ENCODE measurements around the gene ZNF423.
"Not testable (repeated sequence)": the region's sequence is repeated elsewhere in the genome, so short reads cannot be mapped to it uniquely, and the experiment has no call there.

Gene ZNF423

DNA sequence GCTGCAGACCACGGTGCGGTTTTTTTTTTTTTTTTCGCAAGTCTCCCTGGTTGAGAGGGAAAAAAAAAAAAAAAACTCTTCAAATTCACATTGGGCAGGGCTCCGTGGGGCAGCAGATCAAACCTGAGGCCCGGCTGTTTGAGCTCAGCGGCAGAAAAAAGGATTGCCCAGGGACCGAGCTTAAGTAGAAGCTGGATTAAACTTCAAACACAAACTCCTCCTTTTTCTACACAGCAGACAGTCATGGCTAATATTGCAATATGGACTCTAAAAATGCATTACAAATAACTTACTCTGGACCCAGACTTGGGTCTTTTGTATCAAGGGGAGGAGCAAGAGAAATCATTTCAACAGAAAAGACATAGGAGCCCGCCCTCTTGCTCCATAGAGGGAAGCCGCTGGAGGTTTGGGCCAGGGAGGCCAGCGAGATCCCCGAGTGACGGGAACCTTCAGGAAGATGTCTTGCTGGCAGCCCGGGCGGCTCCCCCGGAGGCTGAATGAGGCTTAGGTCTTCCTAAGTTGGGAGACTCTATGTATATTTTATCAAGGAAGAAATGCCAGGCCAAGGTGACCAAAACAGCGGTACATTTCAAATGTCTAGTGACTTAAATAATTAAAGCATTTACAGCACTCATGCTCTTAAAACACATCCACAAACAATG lies 167.7 kb downstream of the ZNF423 start:
- DNase-seq, result no peak

DNA sequence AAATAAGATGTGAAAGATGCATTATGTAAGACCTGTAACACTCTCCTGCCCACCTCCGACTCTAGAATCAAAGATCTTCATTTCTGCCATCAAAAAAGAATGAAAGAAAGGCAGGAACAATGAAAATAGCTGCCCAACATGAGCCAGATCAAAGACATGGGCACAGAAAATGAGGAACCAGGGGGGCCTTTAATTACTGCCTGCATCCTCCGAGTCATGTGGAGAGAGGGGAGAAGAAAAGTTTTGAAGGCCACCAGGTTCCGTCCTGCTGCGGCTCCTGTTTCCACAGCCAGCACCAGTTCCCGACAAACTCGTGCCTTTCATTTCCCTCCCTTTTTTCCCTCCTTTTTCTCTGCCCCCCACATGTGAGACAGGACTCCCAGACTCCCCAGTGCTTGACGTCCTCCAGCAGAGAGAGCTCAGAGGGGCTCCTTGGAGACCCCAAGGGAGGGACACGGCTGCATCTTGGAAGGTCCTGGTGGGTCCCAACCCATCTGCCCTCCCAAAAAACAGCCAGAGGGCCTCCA lies 168.4 kb downstream of the ZNF423 start:
- DNase-seq, result no peak

DNA sequence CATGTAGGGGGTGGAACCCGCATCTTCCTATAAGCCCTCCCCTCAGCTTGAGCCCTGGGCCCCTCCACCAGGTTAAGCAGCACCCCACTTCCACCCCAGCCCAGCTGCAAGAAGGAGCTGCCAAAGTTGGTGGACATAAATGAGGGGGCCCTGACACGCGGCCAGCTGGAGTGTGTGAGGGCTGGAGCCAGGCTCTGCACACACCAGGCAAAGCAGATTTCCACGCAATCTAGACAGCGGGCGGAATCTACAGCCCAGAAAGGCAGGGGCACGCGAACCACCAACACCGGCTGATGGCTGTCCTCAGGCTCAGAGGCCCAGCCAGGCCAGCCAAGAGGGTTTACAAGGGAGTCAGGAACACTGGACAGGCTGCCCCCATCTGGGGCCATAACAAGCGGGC lies 171.2 kb downstream of the ZNF423 start:
- DNase-seq, result no peak

DNA sequence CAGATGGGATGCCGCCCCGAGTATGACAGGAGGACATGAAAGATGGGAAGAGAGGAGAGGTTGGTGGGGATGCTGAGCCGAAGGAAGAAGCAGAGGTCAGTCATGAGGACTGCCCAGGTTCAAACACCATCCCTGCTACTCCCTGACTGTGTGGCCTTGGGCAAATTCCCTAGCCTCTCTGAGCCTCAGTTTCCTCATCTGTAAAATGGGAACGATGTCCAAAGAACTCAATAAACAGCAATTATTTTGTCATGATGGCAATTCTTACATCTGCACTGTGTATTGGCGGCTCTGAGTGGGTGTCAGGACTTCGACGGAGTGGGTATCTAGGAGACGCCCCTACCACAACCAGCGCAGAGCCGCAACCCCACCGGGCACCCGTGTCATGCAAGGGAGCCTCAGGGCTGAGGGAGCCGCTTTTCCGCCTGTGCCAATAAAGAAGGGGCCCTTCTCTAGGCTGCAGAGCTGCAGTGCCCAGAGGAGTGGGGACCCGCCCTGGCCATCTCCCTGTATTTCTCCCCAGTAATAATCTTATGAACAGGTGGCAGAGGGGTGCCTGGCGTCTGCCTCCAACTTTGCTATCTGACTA lies 173.2 kb downstream of the ZNF423 start:
- DNase-seq, result no peak

DNA sequence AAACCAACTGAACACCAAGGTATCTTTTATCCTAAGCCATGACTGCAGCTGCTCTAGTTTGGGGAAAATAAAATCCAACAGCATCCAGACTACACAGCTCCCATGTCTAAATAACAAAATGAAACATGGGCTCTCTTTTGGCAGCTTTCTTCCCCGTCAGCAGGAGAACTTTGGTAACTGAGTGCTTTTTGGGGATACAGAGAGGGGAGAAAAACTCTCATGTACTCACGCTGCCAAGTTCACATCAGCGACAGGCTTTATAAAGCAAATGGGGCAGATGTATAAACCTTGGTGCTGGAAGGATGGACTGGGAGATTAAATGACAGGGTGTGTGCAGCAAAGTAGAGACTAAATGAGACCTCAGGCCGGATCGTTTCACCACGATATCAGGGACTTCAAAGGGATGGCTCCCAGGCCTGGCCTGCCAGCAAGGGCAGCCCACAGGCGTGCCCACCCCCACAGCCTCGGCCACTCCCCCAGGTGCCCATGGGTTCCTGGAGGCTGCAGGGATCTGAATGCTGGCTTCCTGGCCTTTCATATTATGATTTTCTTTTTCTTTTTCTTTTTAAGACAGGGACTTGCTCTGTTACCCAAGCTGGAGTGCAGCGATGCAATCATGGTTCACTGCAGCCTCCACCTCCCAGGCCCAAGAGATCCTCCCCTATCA lies 174.6 kb downstream of the ZNF423 start:
- no peak for DNase-seq

DNA sequence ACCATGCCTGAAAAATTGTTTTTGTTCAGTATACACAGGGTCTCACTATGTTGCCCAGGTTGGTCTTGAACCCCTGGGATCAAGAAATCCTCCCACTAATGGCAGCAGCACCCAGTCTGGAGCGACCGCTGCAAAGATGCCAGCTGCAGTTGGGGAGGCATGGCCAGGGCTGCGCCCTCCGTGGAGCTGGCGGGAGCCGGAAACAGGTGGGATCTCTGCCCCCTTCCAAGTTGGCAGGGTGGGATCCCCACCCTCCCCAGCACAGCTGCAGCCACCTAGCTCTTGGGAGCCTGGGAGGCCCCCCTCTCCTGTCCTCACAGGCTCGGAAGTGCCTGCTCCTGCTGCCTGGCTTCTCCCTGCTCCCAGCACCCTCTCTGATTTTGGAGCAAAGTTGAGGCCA lies 176.8 kb downstream of the ZNF423 start:
- no peak for DNase-seq

DNA sequence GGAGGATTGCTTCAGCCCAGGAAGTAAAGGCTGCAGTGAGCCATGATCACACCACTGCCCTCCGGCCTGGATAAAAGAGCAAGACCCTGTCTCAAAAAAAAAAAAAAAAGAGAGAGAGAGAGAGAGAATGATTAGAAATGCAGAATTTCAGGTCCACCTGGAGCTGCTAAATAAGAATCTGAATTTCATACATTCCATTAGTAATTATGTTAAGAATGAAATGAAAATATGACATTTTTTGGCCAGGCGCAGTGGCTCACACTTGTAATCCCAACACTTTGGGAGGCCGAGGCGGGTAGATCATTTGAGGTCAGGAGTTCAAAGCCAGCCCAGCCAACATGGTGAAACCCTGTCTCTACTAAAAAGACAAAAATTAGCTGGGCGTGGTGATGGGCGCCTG lies 178.3 kb downstream of the ZNF423 start:
- not testable (repeated sequence) for DNase-seq

DNA sequence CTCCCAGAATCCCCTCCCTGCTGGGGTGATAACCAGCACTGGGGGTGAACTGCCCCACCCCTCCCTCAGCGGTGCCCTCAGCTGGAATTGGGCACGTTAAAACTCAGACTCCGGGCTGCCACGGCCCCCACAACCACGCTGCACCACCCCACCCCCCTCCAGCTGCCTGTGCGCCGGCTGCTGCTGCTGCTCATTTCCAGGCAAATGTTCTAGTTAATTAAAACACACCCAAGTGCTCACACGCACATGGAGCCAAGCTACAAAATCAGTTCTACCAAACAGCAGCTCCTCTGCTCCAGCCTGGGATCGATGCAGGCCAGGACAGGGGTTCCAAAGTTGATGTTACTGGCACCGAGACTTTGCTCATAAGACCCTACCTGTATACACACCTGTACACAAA lies 180.5 kb downstream of the ZNF423 start:
- DNase-seq, result no peak

DNA sequence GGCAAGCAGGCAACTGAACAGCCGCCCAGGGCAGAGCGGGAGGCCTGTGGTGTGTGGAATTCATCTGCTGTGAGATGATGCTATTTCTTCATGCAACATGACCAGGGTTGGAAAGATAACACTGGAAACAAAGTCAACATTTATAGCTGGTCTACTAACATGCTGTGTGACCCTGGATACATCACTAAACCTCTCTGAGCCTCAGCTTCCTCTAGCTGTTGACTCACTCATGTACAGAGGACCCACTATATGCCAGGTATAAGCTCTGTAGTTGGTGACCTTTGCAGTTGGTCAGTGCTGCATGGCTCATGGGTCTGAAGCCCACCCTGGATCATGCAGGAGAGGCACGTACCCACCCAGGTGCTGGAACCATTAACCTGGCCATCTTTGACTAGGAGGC lies 180.9 kb downstream of the ZNF423 start:
- no peak for DNase-seq

DNA sequence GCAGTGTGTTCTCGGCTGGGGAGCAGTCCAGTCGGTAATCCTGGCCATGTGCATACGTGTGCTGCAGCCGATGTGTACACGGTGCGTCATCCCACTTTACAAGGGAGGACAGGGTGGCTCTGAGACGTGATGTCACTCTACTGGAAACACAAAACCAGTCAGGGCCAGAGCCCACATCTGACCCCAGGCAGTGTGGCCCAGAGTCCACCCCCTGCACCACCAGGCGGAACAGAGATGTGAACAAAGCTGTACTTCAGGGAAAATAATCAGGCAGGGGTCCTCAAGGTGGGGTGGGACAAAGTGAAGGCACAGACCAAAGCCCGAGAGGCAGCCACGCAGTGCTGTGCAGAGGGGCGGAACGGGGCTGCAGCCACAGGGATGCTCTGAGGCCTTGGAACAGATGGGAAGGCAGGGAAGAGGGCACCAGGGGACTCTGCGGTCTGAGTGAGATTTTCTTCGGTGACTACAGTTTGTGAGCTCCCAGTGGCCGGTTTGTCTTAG lies 181.5 kb downstream of the ZNF423 start:
- no peak for DNase-seq

DNA sequence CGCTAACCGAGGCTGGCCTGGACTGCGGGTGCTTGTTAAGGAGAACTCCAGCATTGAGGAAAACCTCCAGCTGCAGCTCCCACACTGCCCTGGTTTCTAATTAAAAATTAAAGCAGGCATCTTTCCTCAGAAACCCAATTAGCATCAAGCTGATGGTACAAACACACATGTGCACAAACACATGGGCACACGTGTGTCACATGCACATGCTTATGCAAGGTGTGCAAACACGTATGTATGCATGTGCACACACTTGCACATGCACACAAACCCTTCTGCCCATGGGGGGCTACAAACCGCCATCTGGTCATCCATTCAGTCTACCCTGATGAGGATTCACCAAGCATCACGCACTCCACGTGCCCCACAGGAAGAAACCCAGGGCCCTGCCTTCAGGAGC lies 182.5 kb downstream of the ZNF423 start:
- DNase-seq, result no peak

DNA sequence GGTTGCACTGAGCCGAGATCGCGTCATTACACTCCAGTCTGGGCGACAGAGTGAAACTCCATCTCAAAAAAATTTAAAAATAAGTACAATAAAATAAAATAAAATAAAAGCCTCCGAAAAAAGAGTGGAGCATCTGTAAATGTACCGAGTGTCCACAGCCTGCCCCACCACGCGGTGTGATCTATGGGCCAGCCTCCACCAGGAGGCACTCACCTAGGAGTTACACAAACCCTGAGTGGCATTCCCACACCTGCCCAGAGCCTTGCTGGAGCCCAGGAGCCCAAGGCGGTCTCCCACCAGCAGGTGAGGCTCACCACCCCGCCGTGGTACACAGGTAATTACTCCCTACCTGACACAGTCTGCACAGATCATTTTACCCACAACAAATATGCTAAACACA lies 183.2 kb downstream of the ZNF423 start:
- DNase-seq, result no peak

DNA sequence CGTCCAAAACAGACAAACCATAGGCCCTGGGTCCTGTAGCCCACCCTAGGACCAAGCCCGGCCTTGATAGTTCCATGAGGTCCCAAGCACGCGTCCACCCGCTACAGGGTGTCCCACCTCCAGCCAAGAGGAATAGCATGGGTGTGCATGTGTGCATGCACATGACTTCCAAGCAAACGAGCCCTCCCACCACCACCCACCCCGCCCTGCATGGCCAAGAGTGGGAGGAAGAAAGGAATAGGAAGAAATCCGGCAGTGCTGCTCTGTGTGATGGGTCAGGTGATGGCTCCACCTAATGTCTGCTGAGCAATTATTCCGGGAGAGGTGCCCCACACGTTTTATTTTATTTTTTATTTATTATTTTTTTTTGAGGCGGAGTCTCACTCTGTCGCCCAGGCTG lies 184.6 kb downstream of the ZNF423 start:
- DNase-seq, result no peak

DNA sequence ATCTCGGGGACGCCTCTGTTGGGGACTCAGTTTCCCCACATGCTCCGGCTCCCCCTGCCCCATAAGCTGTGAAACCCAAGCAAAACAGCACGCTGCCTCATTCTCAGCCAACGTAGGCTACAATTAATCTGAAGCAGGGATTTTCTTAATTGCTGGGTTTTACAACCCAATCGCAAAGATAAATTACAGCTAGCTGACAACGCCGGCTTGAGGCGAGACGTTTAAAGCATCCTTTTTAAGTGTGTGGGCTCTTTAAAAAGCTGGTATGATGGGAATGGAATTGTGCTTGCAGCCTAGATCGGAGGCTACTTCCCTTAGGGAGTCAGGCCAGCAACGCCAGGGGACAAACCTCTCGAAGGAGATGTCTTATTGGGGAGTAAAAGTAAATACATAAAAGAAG lies 185.3 kb downstream of the ZNF423 start:
- DNase-seq, result no peak

DNA sequence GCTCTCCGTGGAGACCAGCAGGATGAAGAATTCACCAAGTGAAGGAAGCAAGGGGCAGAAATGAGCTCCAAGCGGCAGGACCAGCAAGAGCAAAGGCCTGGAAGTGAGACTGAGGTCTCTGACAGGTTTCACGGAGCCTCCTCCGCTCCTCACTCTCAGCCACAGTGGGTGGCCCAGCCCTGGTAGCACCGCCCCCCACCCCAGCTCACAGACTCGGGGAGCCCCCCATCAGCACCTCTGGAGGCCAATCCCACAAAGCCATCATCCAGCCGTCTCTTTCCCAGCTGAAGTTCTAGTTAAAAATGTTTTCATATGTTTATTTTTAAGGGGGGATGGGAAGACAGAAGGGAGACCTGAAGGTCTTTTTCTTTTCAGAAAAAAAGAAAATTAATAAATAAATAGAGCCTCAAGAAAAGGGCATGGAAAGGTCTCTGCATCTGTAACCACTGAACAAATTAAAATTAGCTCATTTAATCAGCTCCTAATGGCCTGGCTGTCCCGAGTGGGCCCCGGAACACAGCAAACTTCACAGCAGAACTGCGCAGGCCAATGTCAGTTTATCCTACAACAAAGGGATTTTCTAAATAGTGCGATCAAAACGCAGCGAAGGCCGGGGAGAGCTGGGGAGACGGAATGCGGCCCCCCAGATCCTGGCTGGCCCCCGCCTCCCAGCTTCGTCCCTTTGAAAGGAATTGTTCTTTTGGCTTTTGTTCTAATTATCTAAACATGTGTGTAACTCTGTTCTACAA lies 190.3 kb downstream of the ZNF423 start:
- no peak for DNase-seq

DNA sequence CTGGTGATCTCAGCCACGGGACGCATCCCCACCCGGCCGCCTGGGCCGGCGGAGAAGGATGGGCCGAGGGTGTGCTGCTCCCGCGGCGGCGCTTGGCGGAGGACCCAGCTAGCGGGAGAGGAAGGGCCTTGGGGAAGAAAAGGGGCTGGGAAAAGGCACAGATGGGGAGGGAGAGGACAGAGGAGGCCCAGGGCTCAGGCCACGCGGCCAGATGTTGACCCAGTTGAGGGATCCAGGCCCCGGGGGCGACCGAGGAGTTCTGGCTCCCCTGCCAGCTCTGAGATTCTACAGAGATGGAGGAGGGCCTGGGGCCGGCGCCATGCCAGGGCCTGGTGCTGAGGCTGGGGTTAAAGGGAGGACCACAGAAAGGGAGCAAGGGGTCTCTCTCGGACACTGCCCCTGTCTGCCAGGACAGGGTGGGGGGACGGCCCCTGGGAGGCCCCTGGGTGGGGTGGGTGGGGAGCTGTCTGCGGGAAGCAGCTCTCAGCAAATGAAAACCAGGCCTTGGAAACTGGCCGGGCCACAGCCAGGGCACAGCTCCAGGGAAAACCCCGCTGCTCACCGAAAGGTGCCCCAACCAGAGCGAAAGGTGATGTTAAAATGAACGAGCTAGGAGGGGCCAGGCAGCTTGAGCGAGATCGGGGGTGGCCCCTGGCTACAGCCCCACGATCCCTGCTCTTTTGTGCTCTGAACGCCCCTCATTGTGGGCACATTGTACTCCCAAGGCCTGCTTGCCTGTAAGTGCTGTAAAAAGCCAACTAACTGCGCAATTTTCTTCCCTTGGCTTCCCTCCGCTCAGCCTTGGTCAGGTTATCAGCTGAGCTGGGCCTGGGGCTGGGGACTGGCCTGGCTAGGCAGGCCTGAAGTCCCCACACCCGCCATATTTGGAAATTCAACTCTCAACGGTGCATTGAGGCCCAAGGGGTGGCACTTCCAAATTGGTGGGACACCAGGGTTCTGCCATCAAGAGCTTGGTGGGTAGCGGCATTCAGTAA lies 191.4 kb downstream of the ZNF423 start:
- no peak for DNase-seq

DNA sequence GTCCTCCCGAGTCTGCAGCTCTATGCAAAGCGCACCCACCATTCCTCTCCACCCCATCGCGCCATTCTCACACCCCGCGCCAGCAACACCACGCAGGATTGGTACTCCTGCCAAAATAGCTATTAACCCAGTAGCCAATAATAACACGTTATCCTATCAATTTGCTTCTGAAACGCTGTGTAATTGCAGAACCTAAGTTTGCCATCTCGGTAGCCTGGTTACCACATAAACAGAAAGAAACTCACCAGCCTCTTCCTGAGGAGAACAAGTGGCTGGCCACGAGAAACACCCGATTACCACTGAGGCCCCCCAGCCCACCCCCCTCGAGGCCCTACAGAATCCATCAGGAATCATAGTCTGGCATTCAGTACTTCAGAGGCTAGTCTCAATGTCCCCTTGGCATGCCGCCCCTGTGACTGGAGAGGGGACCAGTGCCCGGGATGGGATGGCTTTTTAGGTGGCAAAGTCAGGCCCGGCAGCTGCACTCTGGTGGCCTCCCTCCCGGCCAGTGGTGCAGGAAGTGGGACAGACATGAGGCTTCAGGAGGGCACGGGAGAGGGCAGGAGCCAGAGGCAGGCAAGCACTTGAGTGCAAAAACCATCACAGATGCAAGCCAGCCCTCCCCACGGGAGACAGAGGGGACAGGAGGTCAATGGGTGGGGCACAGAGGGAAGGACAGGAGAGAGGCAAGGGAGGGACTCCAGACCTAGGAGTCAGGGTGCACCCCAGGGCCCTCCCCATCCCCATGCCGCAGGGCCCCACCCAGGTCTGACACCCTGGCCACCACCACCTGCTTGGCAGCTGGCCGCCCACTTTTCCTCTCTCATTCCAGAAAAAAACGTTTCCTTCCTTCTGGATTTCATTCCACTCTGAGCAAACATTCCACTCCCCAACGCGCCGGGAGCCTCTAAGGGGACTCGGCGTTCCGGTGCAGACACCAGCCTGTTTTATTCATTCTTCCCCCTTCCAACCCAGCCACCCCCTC lies 192.5 kb downstream of the ZNF423 start:
- no peak for DNase-seq

DNA sequence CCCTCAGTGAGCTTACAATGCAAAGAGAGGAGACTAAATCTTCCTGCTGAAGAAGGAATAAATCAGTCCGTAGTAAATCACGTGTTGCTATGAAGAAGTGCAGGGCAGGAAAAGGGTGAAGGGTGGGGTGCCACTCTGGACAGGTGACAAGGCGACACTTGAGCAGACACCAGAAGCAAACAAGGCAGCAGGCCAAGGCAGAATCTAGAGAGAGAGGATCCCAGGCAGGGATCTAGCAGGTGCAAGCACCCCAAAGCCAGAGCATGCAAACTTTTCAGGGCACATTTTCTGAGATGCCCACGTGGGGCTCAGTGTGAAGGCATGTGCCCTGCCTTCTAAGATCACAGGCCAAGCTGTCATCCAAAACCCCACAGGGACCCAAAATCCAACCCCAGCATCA lies 193.3 kb downstream of the ZNF423 start:
- peak; percentile 29 for DNase-seq

DNA sequence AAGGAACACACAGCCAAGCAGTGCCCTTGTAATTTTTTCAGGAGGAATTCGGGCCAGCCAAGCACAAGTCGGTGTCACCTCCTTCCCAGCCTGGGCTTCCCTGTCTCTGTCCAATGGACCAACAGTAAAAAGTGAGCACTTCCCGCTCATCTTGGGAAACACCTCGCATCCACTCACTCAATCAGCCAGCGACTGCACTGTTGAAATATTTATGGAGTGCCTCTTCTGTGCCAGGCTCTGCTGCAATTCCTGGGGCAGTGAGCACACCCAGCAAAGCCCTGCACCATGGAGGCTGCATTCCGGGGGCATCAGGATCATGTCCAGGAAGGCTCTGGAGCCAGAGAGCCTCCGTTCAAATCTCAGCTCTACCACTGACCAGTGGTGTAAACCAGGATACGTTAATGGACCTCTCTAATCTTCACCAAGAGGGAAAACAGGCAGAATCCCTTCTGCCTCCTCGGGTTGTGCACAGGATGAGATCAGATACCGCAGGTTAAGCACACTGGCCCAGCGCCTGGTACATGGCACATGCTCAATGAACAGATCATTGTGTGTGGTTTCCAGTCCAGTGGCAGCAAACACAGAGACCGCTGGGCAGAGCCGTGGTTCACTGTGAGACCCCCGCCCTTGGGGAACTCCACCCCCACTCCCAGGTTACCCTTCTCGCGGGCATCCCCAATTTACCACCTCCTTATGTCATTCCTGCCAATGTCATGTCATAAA lies 194.3 kb downstream of the ZNF423 start:
- DNase-seq, result no peak

DNA sequence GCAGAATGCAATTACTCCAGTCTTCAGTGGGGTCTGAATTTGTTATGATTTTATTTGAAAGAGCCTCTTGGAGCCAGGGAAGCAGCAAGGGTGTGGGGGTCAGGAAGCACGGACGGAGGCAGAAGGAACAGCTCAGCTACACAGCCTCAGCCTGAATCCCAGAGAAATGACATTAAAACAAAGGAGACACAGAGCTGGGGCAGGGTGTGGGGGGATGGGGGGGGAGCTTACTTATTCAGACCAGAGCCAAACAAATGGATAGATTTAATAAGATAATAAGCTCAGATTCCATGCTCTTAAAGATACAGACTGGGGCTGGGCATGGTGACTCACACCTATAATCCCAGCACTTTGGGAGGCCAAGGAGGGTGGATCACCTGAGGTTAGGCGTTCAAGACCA lies 195.3 kb downstream of the ZNF423 start:
- DNase-seq, result no peak
